Occipital lobe (tissue), 2 donors: ENCODE measurements around the gene CAPRIN2. TPM values are rescaled to one million over a fixed set of nuclear protein-coding genes. Genes with fewer than 3 reads are reported as not detected.

Experiments used
- DNase-seq: peaks from one replicate; lab custom pipeline; 2025; lab: John Stamatoyannopoulos, UW
- total RNA-seq: library from RNA; depleted of rRNA; stranded (reverse); fragments of >200 nt; gene quantifications from one replicate; pipeline ENCODE4 v1.2.3, GENCODE V29; 2014

Gene CAPRIN2
- total RNA-seq, 1 donor from 2014 or later = 41.3 TPM

DNA sequence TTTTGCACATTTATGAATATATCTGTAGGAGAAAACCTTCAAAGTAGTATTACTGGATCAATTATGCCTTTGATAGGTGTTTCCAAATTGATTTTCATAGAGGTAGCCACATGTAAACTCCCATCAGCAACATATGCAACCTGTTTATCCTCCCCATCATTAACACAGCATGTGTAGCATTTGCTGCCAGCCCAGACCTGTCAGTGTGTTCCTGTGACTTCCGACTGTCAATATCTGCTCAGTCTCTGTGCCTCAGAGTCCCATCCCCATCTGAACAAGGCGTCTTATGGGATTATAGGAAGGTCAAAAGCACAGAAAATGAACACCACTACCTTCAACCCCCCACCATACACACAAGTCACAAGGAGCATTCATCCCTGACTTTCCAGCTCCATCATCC is 9.5 kb upstream of the CAPRIN2 start:
- no peak for DNase-seq

DNA sequence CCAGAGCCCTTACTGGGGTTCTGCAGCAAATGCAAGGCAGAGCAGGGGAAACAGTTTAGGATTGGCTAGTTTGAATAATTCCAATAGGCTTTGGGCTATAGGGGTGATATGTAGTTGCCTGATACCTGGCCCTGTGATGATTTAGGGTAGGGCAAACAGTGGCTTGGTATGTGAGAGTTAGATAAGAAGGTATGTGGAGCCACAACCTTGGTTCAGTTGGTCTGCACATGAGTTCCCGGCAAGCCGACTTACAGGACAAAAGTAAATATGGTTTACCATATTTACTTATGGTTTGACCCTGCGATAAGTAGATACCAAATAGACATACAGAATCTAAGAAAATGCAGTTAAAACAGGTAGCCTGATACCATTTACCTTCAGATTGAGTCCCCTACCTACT is 8.3 kb upstream of the CAPRIN2 start:
- DNase-seq = no peak

DNA sequence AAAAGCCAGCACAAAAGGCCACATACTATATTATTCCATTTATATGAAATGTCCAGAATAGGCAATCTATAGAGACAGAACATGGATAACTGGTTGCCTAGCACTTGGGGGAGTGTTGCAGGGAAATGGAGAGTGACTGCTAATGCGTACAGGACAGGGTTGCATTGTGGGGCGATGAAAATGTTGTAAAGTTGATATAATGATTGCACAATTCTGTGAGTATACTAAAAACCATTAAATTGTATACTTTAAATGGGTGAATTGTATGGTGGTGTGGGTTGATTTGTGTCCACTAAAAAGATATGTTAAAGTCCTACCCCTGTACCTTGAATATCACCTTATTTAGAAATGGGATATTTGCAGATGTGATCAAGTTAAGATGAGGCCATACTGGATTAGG is 7.0 kb upstream of the CAPRIN2 start:
- no peak for DNase-seq

DNA sequence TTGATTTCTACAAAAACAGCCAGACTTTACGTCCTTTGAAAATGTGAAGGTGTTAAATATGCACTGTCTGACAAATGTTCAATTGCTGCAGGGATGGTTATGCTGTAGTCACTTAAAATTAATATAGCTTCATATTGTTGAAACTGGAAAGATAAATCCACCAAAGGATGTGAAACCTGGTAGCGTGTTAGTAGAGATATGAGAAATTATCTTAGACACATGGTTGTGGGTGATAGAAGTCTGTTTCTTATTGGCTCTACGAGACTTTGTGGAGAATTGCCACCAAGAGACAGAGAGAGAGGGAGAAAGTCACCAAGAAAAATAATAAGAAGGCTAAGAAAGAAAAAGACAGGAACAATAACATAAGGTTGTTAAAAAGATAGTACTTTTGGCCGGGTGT is 2.6 kb upstream of the CAPRIN2 start:
- no peak for DNase-seq

DNA sequence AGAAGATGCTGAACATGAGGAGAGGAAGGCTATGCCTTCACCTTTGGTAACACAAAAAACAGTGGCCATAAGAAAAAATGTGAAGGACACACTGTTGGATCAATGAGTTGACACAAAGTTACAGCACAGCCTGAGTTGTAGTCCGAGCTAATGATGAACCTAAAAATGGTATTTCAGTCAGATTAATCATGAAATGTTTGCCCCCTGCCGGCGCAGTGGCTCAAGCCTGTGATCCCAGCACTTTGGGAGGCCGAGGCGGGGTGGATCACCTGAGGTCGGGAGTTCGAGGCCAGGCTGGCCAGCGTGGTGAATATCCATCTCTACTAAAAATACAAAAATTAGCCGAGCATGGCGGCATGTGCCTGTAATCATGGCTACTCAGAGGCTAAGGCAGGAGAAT is 1.3 kb upstream of the CAPRIN2 start:
- DNase-seq = no peak

DNA sequence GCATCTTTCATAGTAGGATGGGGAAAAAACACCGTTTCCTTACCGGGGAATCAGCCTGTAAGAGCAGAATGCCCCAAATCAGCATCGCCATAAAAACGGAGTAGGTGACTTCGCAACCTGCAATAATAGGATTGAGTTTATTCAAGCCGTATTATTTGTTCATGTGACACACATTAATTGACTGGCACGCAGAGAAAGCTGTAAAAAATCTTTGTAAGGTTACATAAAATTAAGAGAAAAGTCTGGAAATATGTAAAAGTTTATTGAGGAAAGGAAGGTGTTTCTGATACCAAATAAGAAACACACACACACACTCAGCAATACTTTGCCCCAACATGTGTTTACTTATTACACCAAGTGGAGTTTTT is 628 bp upstream of the CAPRIN2 start:
- DNase-seq = no peak

DNA sequence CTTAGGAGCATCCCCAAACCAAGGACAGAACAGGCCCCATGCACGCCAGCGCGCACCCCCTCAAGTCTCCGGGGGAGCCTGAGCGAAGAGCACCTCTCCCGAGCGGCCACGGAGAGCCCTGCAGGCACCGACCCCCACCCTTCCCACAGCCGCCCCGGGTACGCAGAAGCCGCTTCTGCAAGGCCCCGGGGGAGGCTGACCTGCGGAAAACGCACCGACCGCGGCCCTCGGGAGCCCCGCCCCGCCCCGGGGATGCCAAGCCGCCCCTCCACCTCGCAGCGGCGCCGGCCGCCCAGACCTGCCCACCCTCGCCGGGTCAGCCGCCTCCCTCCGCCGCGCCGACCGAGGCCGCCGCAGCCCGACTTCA is 385 bp downstream of the CAPRIN2 start:
- DNase-seq = peak; percentile 45

DNA sequence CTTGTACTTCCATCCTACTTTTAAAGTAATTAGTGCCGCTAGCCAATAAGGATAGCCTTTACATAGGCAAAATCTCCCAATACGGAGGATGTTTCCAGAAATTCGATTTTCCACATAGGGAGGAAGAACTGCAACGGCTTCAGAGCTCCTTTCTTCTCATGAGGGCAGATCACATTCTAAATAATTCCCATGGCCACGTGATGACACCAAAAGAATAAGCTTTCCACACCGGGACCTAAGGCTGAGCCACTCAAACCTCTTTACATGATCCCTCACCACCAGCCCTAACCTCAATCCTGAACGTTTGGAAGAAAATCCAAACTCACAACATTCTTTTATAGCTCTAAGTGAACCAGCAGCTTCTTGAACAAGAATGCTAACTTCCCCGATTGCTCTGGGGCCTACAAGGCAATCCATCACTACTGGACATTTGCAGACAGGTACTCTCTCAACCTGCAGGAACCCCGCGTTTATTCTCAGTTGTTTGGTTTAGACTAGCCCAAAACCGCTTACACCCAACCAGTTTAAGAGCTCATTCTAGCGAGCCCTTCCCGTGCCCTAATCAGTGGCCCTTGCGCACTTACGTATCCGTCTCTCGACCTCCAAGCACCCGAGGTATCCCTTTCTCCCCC is 884 bp downstream of the CAPRIN2 start:
- peak; percentile 11 for DNase-seq

DNA sequence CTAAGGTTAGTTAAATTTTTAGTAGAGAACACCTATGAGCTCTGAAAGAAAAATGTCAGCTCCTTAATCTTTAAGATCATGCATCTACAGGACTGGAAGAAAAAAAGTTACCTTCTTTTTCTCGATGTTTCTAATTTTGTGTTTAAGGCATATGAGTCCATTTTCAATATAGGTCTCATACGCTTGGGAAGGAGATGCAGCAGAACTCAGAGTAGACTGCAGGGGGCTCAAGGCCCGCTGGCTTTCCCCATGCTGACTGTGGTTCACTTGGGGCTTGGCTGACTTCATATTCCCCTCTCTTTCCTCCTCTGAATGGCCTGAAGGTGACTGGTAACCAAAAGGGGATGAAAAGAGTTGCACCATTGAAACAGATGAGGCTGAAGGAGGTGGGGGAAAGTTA is 1.5 kb downstream of the CAPRIN2 start:
- no peak for DNase-seq

DNA sequence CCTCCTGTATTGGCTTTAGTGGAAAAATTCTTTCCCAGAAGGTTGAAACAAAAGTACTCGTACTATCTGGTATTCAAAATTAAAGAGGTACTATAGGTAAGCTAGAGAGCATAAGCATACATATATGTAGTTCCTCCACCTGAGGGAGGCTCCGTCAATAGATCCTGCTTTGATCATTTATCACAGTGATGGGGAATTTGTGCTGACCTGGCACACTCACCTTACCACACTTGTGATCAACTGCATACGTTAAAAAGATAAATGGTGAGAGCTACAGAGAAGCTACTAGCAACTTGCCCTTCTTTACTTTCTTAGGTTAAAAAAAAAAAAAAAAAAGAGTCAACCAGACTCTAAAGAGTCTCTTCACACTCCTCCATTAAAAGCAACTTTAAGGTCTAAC is 2.5 kb downstream of the CAPRIN2 start:
- DNase-seq = no peak

DNA sequence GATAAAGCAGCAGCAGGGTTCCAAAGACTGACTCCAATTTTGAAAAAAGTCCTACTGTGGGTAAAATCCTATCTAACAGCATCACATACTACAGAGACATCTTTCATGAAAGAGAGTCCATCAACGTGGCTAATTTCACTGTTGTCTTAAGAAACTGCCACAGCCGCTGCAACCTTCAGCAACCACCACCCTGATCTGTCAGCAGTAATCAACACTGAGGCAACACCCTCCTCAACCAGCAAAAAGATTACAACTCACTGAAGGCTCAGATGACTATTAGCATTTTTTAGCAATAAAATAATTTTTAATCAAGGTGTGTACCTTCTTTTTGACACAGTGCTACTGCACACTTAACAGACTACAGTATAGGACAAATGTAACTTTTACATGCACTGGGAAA is 6.6 kb downstream of the CAPRIN2 start:
- no peak for DNase-seq

DNA sequence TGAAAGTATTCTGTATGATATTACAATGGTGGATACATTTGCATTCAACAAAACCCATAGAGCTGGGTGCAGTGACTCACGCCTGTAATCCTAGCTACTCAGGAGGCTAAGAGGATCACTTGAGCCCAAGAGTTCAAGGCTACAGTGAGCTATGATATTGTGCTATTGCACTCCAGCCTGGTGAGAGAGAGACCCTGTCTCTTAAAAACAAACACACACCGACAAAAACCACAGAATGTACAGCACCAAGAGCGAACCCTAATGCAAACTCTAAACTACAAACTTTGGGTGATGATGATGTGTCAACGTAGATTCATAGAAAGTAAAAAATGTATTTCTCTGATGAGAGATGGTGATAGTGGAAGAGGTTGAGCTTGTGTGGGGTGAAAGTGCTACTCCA is 8.6 kb downstream of the CAPRIN2 start:
- DNase-seq = no peak

DNA sequence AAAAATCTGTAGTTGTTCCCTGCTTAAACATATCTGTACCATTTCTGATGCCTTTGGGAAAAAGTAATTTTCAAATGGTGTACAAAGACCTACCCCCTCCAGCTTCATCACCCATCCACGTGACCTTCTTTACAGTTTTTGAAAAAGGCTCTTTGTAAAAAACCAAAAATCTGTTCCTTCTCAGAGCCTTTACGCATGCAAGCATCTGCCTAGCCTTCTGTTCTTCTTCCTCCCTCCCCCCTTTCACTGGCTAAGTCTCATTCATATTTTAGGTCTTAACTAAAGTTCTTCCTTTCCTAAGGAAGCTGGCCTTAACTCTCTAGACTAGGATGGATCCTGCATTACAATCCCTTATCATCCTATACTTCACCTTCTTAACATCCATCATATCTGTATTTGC is 10.4 kb downstream of the CAPRIN2 start:
- DNase-seq = no peak

DNA sequence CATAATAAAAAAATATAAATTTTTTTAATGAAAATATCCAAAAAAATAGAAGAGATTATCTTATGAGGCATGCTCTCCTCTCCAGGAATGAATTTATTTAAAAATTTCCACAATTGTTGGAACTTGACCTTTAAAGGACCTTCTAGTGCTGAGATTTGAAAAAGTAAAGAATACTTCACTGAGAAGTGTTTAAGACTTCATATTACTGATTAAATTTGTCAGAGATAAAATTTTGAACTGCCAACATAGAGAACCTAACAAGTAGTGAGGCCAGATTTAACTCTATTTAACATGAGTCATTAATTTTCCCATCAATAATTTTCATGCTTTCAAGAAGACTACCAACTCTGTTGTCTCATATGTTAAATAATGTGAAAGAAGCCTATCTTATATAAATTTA is 14.5 kb downstream of the CAPRIN2 start:
- DNase-seq = no peak

DNA sequence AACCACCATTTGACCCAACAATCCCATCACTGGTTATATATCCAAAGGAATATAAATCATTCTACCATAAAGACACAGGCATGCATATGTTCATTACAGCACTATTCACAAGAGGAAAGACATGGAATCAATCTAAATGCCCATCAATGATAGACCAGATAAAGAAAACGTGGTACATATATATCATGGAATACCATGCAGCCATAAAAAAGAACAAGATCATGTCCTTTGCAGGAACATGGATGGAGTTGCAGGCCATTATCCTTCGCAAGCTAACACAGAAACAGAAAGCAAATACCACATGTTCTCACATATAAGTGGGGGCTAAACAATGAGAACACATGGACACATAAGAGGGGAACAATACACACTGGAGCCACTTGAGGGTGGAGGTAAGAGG is 15.7 kb downstream of the CAPRIN2 start:
- DNase-seq = no peak

DNA sequence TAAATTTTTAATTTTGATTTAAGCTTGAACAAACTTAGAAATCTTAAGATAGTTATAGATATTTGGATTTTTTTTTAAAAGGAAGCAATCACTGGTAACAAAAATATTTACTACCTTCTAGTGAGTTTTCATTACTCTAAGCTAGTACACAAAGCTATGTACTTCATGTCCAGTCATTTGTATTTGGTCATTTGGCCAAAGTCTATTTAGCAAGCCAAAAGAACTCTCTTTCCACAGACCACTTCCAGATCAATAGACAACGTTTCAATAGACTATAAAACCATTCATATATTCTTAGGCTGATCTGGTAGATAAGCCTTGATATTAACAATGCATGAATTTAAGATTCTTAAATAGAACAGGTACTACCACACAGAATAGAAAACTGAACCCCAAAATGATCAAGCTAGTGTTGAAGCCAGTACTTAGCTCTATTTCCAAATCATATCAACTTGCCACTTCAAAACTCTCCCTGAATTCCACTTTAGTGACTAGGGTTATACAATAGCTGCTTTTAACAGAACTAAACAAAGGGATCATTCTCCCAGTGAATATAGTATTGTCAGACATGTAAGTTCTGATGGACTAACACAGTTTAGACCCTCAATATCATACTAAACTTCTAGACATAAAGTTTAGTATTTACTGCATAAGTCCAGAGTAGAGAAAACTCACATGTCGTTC is 21.7 kb downstream of the CAPRIN2 start:
- DNase-seq = no peak

DNA sequence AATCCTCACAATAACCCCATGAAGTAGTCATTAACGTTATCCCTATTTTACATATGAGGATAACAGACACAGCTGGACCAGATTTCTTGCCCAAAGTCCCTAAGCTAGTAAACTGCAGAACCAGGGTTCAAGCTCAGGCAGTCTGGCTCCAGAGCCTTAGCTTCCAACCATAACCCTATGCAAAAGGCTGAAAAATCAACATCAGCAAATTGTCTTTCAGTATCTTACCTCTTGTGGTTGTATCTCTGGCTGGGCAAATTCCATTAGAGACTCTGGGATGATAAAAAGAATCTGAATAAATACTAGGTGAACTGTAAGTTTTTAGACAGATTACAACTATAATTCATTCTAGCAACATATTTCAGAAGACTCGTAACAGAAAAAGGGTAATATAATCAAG is 24.7 kb downstream of the CAPRIN2 start:
- no peak for DNase-seq

DNA sequence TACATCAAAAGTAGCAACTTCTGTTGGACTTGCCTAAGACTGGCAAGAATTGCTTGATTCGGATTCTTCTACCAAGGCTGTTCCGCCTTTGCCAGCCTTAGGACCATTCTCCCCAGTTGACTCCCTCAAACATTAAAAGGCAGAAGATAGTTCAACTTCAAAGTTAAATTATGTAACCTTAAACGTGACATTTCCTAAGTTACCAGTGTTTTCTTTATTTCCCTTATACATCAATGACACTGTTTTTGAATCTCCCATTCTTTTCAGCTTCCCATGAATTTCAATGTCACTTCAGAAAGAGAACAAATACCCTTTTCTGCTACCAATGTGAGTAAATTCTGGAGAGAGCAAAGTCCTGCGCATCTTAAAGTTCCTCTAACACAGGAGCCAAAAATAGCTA is 25.2 kb downstream of the CAPRIN2 start:
- no peak for DNase-seq

DNA sequence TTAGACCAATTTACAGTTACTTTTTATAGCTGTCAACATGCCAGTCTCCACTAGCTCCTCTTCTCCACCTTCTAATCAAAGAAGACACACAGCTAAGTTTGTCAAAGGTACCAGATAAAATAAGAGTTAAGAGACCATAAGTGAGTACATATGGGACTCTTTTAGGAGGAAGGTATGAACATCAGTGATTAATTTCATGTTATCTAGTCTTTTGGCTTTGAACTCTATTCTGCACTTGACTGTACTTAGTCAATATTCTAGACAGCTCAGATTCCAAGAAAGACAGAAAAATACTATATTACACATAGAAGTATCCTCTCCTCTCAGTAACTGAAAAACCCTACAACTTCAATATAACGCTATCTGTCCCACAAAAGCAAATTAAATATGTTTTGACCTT is 28.1 kb downstream of the CAPRIN2 start:
- DNase-seq = no peak

DNA sequence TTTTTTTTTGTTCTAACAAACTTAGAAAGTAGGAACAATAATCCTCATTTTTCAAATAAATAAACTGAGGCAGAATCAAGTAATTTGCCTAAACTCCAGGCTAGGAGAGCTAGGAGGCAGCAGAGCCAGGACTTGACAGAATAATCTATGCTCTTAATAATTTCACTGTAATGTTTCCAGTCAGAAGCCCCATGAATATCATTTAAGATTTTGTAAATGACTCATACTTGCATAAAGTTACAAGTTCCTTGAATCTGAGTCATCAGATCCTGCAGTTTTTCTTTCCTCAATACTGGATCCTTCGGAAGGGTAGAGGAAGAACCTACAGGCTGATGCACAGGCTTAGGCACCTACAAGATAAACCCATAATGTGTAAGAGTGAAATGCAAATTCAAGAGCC is 29.0 kb downstream of the CAPRIN2 start:
- no peak for DNase-seq

DNA sequence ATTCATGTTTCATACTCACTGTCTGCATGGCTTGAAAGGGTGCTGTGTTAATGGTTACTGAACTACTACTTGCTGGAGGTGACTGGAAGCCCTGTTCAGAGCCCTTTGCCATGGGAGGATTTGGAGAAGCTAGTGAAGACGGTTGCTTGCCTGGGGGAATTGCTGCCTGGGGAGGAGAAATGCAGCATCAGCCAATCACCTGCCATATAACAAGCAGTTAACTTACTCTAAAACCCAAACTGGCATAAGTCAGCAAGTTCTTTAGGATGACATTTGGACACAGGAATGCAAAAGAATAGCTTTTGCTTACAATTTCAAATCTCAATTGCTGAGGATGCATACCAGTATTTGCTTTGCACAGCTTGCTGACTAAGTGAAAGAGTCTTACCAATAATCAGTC is 35.7 kb downstream of the CAPRIN2 start:
- DNase-seq = no peak

DNA sequence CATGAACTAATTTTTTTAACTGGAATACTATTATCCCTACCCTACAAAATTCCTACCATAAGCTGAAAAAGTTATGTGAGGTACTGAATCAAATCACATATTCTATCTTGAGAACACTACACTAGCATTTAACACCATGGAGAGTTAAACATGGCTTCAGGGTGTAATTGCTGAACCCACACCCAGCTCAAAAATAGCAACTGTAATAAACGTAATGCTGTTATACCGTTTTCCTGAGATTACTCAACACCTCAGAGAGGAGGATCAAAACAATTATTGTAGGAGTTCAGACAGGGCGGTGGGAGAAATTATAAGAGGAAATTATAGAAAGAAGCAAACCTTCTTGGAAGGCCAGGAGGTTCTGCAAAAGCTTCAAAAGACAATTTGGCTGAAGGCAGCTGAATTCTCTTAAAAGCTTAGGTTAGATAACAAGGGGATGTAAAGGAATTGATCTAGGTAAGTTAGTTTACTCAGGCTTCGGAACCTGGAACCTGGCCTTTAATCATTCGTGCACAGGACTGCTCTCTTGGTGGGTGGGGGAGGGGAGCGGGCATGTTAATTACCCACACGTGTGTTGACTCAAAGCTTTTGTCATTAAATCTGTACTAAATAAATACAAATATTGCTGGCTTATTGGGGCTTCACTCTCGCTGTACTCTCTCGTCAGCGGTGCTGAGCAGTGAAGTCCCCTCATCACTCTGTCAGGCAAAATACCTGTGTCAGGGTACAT is 47.0 kb downstream of the CAPRIN2 start:
- no peak for DNase-seq

DNA sequence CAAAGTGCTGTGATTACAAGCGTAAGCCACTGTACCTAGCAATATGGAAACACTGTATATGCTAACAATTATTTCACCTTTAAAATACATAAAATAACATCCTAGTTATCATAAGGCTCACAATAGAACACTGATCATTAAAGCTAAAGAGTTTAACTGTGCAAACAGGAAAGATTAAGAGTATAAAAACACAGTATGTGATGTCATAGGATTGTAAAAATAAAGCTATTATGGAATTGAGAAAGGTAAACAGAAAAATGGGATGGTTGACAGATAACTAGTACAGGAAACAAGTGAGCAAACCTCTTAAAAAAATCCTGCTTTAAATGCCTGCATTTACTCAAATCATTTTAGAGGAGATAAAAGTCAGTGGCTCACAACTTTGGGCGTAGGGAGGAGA is 48.3 kb downstream of the CAPRIN2 start:
- no peak for DNase-seq
